GM10266 (cell line): ENCODE results near the gene AK9.
"Not testable (repeated sequence)": the region's sequence is repeated elsewhere in the genome, so short reads cannot be mapped to it uniquely, and the experiment has no call there.

ENCODE experiments used
- DNase-seq: peaks from one replicate; pipeline ENCODE4 v3.0.0; 2012; ENCODE audit errors: extremely low spot score
- CTCF ChIP-seq: IDR thresholded peaks from 2 replicates; pipeline ENCODE4 v1.5.1; 2012; ENCODE audit warnings: mild to moderate bottlenecking, low read depth; ENCODE audit not compliant: control insufficient read depth, insufficient read depth; ENCODE audit errors: missing control alignments

The AK9 gene

GRCh38 chr6:109527989-109528388 is 163.0 kb downstream of the AK9 start:
- TF ChIP-seq CTCF = no peak
- no peak for DNase-seq

GRCh38 chr6:109526905-109527628 is 163.9 kb downstream of the AK9 start:
- DNase-seq = peak; percentile 56
- TF ChIP-seq CTCF = peak; percentile 82

- DNase-seq = no peak
- no peak for TF ChIP-seq CTCF
Observed at GRCh38 chr6:109524129-109524528, 166.9 kb downstream of the AK9 start.

- DNase-seq = no peak
- TF ChIP-seq CTCF = no peak
Observed at GRCh38 chr6:109523478-109523877, 167.5 kb downstream of the AK9 start.

GRCh38 chr6:109521080-109521479 is 169.9 kb downstream of the AK9 start:
- TF ChIP-seq CTCF = no peak
- no peak for DNase-seq

DNA sequence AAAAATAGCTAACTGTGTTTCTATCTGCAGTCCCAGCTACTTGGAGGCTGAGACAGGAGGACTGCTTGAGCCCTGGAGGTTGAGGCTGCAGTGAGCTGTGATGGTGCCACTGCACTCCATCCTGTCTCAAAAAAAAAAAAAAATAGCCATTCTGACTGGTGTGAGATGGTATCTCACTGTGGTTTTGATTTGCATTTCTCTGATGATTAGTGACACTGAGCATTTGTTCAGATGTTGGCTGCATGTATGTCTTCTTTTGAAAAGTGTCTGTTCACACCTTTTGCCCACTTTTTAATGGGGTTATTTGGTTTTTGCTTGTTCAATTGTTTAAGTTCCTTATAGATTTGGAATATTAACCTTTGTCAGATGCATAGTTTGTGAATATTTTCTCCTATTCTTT is 171.4 kb downstream of the AK9 start:
- not testable (repeated sequence) for DNase-seq

GRCh38 chr6:109516929-109517328 is 174.1 kb downstream of the AK9 start:
- DNase-seq = no peak

More at GRCh38 chr6:109516929-109517328, 174.1 kb downstream of the AK9 start:
- no peak for TF ChIP-seq CTCF
